NK-92 (cell line): Measurements from ENCODE around the gene BCKDHB.
"Not testable (repeated sequence)": the region's sequence is repeated elsewhere in the genome, so short reads cannot be mapped to it uniquely, and the experiment has no call there.

Experiments
- DNase-seq: peaks from one replicate; lab custom pipeline; 2025; ENCODE audit not compliant: unreplicated experiment; lab: John Stamatoyannopoulos, UW

Gene BCKDHB

GRCh38 chr6:80254716-80255115 lies 148.2 kb downstream of the BCKDHB start:
- no peak for DNase-seq

DNA sequence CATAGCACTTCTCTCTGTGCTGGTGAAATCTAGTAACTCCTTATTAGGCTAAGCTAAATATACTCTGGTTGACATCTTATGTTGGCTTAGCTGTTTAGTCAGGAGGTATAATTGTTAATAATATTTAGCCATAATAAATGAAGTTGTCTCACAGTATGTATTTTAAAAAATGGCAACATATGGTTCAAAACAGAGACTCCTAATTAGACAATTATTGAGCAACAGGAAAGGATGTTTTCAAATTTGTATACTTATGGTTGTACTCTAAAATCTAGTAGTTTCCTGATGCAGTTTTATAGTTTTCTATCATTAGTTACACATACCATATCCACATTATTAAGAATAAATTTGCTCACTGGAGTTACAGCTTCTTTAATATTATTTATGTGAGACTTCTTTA lies 150.2 kb downstream of the BCKDHB start:
- DNase-seq = no peak

DNA sequence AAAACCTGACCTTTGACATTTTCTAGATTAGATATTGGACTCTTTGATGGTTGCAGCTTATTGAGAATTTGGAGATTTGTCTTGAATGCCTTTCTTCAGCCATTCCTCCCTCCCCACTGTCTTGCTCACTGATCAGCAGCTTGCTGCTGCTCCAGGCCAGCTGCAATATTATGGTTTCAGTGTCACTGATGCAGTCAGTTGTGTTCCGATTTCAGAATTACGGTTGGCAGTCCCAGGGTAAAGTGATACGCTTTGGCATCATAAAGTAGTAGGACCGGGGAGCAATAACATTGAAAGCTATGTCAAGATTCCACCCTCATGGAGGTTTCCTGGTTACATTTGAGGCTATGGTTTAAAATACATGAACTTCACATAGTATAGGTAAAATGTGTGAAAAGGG lies 152.6 kb downstream of the BCKDHB start:
- no peak for DNase-seq

DNA sequence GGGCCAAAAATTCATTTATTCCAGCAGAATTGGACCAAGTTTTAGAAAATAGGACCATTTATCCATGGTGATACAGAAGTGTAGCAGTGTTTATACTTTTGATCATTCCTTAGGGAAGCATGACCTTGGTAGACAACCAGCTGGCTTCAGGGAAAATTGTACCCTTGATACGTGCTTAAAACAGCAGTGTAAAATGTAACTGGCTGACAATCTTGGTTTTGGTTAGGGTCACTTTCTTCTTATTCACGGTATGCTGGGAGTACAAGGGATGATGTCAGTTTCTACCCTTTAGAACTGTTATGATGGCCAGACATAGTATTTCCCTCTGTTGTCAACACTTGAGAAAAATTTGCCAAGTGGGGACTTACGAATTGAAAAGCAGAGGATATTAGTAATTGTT lies 157.1 kb downstream of the BCKDHB start:
- DNase-seq = no peak

DNA sequence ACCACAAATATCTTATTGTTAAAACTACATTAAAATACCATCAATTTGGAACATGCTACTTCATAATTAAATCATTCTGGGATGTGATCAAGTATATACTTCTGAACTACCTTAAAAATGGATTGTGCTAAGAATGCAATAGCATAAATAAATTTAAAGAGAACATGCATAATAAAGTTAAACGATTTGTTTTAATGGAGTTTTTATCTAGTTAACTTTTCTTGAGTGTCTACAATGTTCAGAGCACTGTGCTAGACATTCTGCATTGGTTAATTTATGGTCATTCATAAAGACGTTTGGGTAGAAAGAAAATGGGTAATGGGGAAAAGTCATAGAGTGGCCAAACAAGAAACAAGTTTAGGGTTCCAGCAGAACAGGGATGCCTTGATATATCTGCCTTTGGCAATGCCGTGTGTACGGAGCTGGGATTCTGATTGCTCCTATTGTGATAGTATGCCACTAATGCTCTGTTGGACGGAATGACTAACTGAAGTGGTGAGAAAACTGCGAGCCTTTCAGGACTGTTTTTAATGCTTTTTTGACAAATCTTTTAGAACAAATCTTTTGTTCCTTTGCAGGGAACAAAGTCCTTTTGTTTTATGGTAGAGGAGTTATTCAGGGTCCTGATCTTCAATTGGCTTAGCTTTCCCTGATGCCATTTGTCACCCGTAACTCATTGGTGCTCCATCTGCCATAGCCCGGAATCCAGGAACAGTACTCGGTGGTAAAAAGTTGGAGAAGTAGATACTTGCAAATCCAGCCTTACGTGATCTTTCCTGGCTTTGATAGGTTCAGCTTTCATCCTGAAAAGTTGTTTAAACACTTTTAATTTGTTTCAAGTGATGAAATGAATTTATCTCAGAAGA lies 162.6 kb downstream of the BCKDHB start:
- DNase-seq = no peak

GRCh38 chr6:80271074-80271473 lies 164.6 kb downstream of the BCKDHB start:
- DNase-seq = no peak

GRCh38 chr6:80272988-80273387 lies 166.5 kb downstream of the BCKDHB start:
- no peak for DNase-seq

GRCh38 chr6:80276861-80277260 lies 170.4 kb downstream of the BCKDHB start:
- no peak for DNase-seq

DNA sequence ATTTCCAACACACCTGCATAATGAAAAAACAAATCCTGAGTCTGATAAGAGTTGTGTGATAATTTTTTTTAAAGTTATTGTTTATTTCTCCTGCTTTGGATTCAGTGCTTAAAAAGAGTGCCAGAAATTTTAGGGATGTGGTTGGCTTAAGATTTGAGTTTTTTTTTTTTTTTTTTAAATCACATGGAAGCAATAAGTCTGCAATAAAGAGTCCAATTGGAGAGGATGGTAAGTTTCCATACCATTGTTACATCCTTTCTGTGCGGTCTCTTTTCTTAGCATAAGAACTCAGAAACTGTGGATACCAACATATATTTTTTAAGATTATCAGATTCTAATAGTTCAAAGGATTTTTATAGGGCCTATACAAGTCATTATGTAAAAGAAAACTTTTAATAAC lies 171.0 kb downstream of the BCKDHB start:
- DNase-seq = no peak

DNA sequence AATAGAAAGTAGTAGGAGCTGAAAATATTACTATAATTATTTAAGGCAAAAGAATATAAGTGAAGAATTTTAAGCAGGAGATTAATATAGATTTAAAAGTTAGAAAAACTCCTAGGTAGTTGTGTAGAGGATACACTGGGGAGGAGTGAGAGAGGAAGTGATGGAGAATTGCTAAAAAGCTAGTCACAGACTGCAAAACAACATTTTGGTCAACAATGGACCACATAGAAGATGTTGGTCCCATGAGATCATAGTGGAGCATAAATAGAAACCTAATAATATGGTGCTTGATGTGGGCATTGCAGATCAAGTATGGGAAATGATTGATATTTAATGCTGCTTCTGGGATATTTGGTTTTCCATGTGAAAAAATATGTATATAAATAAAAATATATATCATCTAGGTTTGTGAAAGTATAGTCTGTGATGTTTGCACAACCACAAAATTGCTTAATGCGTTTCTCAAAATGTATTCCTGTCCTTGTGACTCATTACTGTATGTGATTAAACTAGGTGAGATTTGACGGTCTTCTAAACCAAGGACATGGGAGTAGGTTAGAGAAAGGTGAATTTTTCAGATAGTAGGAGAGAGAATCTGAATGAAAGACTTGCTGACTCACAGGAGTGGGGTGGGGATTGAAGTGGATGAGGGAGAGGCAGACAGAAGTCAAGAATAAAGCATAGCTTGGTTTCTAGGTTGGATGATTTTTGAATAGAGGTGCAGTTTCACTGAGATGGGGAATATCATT lies 174.0 kb downstream of the BCKDHB start:
- DNase-seq = no peak

DNA sequence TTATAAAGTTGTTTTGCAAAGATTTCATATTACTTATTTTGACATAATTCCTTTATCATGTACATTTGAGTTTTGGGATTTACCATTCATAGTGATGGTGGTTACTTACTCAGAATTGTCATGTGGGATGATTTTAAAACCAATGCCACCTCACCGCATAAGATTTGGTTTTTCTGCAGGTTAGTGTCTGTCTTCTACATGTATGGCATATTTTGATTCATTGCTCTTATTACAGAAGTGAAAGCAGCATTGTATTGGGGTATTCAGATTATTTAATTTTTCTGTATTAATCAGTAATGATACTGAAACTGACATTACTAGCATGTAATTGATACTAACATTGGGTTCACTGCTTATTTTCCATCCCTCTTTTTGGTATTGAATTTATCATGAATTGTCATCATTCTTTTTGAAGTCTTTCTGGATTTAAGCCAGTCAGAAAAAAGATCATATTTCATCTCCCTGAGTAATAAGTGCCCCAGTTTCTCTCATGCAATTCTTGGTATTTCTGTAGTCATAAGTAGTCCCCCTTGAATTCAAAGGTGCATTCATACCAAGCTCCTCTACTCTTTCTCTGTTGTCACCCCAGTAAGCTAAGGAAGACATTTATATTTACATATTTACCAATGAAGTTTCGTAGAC lies 176.6 kb downstream of the BCKDHB start:
- no peak for DNase-seq

DNA sequence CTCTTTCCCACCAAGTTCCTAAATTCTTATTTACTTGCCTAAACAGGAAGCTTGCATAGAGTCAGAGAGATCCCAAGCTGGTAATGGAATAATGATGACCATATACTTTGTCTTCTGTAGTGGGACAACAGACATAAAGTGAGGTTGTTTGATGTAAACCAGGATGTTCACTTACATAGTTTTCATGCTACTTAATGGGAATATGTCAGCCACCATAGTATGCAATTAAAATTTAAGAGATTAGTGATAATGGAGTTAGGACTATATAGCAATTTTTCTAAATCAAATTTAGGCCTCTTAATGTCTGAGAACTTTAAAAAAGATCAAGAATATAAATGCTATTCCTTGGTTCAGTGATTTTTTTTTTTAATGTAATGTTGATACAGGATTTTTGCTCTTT lies 180.6 kb downstream of the BCKDHB start:
- no peak for DNase-seq

- DNase-seq = no peak
Measured at GRCh38 chr6:80287607-80288006, 181.1 kb downstream of the BCKDHB start.

GRCh38 chr6:80289727-80290126 lies 183.3 kb downstream of the BCKDHB start:
- DNase-seq = no peak

DNA sequence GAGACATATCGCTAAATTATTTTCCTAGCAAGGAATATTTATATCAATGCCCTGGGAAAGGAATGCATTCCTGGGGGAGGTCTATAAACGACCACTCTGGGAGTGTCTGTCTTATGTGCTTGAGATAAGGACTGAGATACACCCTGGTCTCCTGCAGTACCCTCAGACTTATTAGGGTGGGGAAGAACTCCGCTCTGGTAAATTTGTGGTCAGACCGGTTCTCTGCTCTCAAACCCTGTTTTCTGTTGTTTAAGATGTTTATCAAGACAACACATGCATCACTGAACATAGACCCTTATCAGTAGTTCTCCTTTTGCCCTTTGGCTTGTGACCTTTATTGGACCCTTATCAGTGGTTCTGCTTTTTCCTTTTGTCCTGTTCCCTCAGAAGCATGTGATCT lies 188.1 kb downstream of the BCKDHB start:
- not testable (repeated sequence) for DNase-seq

- no peak for DNase-seq
Measured at GRCh38 chr6:80302716-80303115, 196.2 kb downstream of the BCKDHB start.

- no peak for DNase-seq
Measured at GRCh38 chr6:80304014-80304413, 197.5 kb downstream of the BCKDHB start.

DNA sequence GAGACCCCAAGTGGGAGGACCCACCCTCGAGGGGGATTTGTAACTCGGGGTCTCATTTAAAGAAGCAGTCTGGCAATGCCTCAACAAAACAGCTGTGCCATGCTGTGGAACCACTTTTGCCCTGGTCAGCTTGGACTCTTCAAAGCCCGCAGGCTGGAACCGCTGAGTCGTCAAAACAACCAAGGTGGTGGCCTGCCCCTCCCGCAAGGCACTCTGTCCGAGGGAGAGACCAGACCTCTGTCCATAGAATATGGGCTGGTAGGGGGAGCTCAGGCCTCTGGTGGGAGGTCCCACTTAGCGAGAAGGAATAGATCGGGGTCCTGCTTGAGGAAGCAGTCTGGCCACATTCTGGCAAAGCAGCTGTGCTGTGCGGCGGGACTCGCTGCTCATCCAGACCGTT lies 208.1 kb downstream of the BCKDHB start:
- DNase-seq = no peak

DNA sequence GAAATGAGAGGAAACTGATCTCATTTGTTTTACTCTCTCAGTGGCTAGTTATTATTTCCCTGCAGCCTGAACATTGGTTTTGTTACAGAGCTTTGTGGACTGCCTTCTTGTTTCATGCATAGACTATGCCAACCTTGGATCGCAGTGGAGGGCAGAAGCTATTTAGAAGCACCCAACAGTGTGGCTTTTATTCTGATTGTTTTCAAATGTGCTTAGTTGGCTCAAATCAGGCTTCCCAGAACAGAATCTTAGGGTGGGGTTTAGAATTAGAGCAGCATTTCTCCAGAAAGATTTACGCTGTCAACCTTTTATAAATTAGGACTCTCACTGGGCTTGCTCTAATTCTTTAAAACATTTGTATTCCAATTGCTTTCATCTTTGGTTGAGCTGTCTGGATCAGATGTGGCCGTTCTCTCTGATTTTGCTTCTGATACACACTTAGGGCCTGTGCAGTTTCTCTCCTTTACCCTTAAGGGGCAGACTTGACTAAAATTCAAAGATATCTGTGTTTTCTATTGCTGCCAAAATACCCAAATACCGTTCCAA lies 210.3 kb downstream of the BCKDHB start:
- DNase-seq = no peak

DNA sequence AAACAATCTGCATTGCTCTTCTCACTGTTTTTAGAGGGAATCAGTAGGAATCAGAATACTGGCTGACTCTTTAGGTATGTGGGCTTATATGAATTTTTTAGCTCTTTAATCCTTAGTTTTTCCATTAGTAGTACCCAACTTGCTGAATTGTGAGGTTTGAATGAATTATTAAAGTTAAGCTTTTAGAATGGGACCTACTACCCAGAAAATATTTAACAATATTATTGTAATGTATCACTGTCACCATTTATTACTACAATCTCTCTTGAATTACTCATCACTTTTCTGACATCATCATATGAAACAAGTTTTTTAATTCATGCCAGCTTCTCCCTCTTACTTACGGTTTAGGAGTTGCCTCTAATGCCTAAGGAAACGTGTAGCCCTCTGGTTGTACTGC lies 212.7 kb downstream of the BCKDHB start:
- DNase-seq = no peak

GRCh38 chr6:80321011-80321410 lies 214.5 kb downstream of the BCKDHB start:
- DNase-seq = no peak

- DNase-seq = no peak
Measured at GRCh38 chr6:80325742-80326141, 219.3 kb downstream of the BCKDHB start.
